ENCODE results near the gene KCNK15.

Gene KCNK15

GRCh38 chr20:44735816-44736169 is 9.9 kb upstream of the KCNK15 start:
- no peak for DNase-seq (ENCODE audit: low read depth, low spot score)

DNA sequence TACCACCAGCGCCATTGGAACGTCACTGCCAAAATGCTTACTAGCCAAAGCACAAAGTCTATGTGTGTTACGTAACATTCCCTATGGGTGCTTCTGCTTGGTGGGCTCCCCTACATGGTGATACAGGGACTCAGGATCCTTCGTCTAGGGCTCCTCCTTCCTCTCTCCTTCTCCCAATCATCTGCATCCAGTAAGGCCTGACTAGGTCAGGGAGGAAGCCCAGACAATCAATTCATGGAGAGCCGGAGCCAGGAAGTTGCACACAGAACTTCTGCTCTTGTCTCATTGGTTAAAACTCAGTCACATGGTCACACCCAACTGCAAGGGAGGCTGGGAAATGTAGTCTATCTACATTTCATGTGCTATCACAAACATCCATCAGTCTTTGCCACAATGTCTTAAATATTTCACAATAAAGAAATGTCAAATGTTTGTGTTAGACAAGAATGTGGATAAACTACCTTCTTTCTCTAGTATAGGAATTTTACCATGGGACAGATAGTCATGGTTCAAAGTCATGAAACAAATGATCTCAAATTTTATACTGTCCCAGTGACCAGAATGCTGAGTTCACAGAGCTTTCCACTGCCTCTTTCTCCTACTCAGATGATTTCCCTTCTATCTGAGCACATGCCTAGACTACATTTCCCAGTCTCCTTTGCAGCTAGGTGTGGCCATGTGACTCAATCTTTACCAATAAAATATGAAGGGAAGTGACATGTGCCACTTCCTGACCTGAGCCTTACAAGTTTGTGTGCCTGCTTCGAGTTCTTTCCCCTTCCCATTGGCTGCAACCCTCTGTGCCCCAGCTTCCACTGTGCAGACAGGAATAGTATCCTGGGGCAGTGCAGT is 9.3 kb upstream of the KCNK15 start:
- DNase-seq (ENCODE audit: low read depth, low spot score): peak; percentile 82

DNA sequence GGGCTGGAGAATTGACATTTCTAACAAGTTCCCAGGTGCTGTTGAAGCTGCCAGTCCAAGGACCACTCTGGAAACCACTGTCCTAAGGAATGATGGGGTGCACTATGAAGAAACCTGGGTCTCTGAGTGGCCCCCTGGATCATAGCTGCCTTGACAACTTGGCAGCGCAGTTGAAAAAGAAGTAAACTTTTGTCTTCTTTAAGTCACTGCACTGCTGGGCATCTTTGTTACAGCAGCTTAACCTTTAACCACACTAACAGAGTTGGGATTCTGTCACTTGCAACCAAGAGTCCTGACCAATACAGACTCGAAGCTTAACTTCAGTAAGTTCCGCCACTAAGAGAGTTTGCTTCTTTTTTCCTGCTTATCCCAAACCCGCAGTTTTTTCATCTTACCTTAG is 8.5 kb upstream of the KCNK15 start:
- no peak for DNase-seq (ENCODE audit: low read depth, low spot score)

DNA sequence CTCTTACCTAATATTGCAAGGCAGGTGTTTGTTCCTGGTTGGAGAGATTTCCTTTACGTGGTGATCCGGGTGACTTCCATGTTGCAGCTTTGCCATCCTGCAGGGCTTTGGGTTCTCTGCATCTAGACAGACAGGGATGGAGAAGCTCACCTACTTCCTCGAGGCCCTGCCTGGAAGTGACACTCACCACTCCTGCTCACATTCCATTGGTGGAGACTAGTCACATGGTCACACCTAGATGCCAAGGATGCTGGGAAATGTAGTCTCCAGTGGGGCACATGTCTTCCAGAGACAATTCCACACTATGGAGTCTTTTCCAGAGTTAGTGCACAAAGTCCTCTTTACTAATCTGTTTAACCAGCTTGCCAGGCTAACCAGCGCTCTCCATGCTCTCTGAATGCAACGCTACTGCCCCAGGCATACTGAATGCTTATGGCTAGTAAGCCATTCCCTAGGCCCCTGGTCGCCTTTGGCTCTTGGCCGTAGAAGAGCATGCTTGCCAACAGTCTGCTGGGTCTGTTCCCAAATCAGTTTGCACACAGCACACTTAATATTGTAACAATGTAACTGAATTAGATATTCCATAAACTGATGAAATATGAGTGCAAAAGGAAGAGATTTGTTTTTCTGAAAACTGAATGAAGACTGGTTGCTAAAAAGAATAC is 6.7 kb upstream of the KCNK15 start:
- peak; percentile 75 for DNase-seq (ENCODE audit: low read depth, low spot score)

DNA sequence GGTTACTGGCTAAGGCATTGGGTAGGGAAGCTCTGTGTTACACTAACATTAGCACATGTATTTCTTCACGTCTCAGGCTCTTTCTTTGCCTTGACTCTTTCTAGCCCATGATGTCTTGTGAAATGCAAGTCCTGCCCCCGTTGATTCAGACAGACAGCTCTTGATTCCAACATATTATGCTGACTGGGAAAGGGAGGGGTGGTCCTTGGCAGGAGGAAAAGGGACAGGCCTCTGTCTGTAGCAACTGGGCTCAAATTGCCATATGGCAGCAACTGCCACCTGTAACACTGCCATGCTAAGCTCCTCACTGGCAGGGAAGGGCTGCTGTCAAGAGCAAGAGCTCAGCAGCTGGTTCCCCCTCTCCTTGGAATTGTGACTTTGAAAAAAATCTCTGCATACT is 5.7 kb upstream of the KCNK15 start:
- DNase-seq (ENCODE audit: low read depth, low spot score): no peak

DNA sequence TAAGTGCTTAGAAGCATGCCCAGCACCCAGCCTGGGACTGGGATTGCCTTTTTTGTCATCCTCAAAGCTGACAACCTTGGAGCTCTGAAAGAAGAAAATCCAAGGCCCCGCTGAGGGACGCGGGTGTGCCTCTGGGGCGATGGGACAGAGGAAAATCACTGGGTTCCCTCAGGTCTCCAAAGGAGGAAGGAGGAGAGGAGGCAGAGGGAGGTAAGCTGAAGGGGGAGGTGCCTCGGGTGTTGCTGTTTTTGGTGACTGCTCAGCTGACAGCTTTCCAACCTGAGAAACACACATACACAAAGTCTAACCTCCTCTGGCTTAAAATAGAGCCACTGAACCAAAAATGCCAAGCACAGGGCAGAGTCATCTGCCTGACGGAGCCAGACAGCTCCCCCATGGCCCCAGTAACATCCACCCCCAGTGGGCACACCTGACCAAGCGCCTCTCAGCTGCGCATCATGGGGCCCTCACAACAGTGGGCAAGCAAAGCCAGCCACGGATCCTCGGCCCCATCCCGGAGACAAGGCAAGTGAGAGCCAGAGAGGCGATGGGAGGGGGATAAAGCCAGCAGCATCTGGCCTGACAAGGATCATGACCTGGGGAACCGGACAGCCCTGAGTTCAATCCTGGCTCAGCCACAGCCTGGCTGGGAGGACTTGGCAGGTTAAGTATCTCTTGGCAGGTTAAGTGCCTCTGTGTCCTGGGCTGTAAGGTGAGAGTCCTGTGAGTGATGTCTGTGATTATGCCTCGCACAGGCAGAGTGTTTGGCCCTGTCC is 3.2 kb upstream of the KCNK15 start:
- no peak for DNase-seq (ENCODE audit: low read depth, low spot score)

- DNase-seq (ENCODE audit: low read depth, low spot score): no peak
Measured at GRCh38 chr20:44743080-44743701, 2.5 kb upstream of the KCNK15 start.

DNA sequence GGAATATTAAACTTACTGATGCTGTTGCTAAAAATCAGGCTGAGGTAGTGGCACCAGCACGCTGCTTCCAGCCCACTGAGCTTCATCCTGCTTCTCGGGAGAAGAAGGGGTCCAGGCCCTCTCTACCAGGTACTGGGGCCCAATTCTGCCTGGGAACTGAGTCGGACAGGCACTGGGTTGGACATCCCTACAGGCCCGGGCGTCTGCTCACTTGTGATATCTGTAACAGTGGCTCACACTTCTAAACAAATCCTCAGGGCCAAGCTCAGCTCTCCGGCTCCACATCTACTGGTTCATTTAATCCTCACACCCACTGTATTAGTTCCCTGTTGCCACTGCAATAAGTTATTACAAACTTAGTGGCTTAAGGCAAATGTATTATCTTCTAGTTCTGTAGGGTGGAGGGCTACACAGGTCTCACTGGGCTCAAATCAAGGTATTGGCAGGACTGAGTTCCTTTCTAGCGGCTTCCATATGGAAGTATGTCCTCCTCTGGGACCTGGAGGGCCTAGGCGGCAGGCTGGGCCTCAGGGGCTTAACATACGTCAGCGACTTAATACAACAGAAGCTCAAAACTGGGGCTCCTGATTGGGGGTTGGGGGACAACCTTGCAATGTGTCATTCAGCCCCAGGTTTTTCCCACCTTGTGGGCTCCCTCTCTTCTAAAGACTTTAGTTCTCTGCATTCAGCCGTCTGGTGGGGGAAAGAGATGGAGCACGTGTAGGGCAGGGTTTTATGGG is 1.6 kb upstream of the KCNK15 start:
- no peak for DNase-seq (ENCODE audit: low read depth, low spot score)

GRCh38 chr20:44745122-44745597 is 505 bp upstream of the KCNK15 start:
- DNase-seq (ENCODE audit: low read depth, low spot score): no peak

- DNase-seq (ENCODE audit: low read depth, low spot score): no peak
Measured at GRCh38 chr20:44746367-44747165, 901 bp downstream of the KCNK15 start.

DNA sequence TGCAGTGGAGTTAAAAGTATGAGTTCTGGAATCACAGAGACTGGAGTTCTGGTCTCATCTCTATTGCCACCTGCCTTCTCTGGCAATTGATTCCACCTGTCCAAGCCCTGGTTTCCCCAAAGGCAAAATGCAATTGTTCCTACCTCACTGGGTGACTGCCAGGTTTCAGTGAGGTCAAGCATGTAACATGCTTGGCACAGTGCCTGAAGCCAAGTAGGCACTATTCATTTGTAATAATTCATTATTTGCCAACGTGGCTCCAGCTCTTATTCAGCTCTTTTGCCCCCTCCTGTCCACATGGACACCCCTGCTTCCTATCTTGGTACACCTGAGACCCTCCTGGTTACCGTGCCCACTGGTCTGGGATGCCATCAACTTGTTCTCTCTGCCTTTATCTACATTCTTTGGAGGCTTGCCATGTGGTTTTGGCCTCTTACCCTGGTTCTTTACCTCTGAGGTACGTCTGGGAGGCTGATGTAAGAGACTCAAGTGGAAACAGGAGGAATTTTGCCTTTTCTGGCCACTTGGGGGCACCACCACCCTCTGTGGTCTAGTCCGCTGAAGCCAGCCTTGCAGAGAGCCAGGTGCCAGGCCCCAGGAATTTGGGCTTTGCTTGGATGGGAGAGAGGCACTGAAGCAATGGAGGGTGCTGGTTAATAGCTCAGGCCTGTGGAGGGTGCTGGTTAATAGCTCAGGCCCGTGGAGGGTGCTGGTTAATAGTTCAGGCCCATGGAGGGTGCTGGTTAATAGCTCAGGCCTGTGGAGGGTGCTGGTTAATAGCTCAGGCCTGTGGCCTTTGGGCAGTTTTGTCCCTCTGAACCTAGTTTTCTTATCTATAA is 1.7 kb downstream of the KCNK15 start:
- peak; percentile 89 for DNase-seq (ENCODE audit: low read depth, low spot score)

- DNase-seq (ENCODE audit: low read depth, low spot score): no peak
Measured at GRCh38 chr20:44748005-44748370, 2.3 kb downstream of the KCNK15 start.

GRCh38 chr20:44750081-44750805 is 4.6 kb downstream of the KCNK15 start:
- no peak for DNase-seq (ENCODE audit: low read depth, low spot score)

DNA sequence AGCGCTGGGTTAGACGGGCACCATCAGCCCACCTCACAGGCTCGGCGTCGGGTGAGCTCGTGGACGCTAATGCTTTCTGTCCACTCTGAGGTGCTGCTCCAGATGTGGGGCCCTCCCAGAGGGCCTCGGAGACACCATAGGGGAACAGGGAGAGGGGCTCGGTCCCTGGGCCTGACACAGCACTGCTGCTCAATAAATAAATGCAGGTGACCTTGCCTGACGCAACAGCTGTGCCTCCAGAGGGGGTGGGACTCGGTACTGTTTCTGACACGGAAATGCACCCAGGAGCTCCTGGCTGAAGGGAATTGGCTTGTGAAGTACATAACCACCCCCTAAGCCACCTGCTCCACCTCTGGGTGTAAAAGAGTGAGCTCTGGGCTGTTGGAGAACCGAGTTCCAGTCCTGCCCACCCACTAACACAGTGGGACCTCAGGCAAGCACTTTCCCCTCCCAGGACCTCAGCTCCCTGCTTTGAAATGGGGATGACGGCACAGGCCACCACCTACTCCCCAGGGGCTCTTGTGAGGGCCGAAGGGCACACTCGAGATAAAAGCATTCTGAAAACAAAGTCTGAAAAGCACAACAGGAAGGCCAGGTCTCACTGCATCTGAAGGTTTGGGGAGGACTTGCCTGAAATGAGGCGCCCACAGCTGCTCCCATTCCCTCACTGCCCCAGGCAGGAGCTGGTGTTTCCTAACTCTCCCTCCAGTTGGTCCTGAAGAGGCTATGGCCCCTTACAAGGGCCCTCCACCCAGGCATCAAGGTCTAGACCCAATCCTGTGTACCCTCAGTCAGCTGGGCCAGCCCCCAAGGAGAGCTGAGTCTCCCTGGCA is 6.7 kb downstream of the KCNK15 start:
- peak; percentile 38 for DNase-seq (ENCODE audit: low read depth, low spot score)

- peak; percentile 41 for DNase-seq (ENCODE audit: low read depth, low spot score)
Measured at GRCh38 chr20:44754554-44754953, 8.9 kb downstream of the KCNK15 start.

GRCh38 chr20:44756011-44756688 is 10.5 kb downstream of the KCNK15 start:
- no peak for DNase-seq (ENCODE audit: low read depth, low spot score)

GRCh38 chr20:44756956-44757355 is 11.3 kb downstream of the KCNK15 start:
- DNase-seq (ENCODE audit: low read depth, low spot score): no peak
